SW 1271 (cell line): ENCODE results near the gene NUBPL.
"Not testable (repeated sequence)": the region's sequence is repeated elsewhere in the genome, so short reads cannot be mapped to it uniquely, and the experiment has no call there.

ENCODE experiments used
- DNase-seq, 2 experiments: peaks; one replicate each; lab custom pipeline; 2025; lab: John Stamatoyannopoulos, UW

The NUBPL gene

DNA sequence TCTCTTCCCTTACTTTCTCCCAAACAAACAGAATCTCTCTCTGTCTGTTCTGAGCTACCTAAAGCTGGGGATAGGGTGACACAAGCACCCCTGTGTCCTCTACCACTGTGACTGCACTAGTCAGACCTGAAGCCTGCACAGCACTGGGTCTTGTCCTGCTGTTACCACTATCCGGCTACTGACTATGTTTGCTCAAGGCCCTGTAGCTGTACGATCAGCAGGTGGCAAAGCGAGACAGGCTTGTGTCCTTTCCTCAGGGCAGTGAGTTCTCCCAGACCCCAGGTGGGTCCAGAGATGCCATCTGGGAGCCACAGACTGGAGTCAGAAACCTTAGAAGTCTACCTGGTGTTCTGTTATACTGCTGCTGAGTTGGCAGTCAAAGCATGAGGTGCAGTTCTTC, 116.4 kb downstream of the NUBPL start:
- no peak for DNase-seq

DNA sequence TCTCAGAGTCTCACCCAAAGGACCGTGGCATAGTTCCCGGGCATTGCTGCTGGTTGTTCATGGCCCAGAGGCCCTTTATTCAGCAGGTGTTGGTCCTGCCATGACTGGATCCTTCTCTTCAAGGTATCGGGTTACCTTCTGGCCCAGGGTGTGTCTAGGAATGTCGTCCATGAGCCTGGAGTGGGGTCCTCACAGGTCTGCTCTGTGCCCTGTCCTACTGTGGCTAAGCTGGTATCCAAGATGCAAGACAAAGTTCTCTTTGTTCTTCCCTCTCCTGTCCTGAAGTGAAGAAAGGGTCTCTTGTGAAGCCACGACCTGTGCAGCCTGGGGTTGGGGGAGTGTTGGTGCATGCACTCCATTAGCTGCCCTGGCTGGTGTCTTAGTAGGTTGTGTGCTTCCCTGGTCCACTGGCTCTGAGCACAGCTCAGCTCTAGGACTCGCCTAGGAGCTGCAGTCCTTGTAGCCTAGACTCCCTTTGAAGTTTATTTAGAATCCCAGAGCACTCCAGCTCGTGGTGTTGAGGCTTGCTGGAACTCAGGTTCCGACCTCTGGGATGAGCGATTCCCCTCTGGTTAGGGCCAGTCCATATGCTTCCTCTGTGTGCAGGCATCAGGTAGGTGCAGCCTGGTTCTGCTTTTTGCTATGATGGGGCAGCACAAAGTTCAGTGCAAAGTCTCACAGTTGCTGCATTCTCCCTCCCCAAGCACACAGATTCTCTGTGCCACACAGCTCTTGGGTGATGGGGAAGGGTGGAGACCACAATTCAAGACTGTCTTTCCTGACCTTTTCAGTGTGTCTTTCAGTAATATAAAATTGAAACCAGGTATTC, 117.4 kb downstream of the NUBPL start:
- DNase-seq: no peak

DNA sequence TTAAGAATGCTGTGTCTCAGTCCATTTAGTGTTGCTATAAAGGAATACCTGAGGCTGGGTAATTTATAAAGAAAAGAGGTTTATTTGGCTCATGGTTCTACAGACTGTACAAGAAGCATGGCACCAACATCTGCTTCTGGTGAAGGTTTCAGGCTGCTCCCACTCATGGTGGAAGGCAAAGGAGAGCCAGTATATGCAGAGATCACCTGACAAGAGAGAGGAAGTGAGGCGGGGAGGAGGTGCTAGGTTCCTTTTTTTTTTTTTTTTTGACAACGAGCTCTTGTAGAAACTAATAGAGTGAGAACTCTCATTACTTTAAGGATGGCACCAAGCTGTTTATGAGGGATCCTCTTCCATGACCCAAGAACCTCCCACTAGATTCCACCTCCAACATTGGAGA, 121.6 kb downstream of the NUBPL start:
- DNase-seq: no peak

DNA sequence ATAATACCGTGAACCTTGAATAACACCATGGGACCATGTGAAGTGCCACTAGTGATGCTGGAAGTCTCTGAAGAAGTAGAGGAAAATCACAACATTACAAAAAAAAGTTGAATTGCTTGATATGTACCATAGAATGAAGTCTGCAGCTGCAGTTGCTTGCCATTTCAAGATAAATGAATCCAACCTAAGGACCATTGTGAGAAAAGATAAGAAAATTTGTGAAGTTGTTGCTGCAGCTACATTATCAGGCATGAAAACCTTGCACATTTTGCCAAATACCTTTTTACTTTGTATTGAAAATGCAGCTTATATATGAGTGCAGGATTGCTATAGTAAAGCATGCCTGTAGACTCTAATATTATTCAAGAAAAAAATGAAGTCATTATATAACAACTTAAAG, 126.5 kb downstream of the NUBPL start:
- no peak for DNase-seq

DNA sequence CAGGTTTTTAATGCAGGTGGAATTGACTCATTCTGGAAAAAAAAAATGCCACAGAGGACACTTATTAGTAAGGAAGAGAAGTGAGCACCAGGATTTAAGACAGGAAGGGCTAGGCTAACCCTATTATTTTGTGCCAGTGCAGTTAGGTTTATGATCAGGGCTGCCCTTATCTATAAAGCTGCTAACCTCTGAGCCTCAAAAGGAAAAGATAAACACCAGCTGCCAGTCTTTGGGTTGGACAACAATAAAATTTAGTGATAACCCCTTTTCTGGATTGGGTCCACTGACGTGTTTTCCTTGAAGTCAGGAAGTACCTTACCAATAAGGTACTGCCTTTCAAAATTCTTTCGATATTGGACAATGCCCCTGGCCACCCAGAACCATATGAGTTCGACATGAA, 128.9 kb downstream of the NUBPL start:
- DNase-seq: no peak

DNA sequence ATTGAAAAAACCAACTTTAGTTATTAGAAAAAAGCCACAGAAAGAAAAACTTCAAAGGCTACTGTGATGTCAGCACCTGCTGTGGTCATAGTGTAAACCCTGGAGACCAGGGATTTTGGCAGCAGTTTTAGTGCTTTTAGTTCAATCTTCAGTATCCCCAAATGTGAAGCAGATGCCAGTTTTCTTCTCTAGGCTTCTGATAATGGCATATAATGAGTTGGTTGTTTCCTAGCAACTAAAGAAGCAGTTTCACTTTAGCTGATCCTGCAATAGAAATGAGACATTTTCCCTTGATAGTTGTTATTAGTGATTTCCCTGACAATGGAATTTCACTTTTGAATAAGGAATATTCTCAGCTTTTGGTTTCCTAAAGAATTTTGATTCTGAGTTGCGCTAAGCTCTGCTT, 131.2 kb downstream of the NUBPL start:
- no peak for DNase-seq

DNA sequence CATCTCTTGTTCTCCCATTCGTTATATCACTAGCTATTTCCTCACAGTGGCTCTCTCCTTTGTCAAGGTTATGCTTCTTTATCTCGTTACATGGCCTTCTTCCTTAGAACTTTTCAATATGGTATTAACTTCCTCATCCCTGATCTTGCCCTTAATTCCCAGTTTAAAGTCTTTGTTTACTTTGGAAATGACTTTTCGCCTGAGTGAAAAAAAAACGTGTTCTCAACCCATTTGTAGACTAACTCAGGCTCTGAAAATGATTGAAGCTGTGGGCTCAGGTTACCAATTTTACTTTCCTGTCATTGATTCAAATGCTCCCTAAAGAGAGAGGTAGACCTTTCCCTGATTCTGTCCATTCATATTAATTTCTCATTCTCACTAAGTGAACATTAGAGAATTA, 135.2 kb downstream of the NUBPL start:
- no peak for DNase-seq

DNA sequence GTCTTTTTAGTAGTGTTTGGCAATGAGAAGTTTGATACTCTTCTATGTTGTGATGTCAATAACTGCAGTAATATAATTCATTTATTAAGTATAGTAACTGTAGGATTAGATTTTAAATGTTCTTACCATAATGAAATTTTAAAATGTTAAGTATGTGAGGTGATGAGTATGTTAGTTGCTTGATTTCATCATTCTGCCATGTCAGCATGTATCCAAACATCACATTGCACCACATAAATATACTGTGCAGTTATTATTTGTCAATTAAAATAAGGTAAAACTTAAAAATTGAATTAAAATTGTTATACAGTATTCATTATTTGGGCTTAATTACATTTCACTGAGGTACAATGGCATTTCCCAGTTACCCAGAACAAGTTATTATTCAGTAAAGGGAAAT, 138.6 kb downstream of the NUBPL start:
- DNase-seq: no peak

DNA sequence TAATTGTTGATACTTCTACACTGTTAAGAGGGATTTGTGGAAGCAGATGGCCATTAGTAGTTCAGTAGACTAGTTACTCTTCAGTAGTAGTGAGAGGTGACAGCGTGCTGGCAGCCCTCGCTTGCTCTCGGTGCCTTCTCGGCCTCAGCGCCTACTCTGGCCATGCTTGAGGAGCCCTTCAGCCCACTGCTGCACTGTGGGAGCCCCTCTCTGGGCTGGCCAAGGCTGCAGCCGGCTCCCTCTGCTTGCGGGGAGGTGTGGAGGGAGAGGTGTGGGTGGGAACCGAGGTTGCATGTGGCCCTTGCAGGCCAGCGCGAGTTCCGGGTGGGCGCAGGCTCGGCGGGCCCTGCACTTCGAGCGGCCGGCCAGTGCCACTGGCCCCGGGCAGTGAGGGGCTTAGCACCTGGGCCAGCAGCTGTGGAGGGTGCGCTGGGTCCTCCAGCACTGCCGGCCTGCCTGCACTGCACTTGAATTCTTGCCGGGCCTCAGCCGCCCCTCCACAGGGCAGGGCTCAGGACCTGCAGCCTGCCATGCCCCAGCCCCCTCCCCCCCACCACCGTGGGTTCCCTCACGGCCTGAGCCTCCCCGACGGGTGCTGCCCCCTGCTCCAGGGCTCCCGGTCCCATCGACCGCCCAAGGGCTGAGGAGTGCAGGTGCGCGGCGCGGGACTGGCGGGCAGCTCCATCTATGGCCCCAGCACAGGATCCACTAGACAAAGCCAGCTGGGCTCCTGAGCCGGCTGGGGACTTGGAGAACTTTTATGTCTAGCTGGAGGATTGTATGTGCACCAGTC, 139.3 kb downstream of the NUBPL start:
- no peak for DNase-seq

DNA sequence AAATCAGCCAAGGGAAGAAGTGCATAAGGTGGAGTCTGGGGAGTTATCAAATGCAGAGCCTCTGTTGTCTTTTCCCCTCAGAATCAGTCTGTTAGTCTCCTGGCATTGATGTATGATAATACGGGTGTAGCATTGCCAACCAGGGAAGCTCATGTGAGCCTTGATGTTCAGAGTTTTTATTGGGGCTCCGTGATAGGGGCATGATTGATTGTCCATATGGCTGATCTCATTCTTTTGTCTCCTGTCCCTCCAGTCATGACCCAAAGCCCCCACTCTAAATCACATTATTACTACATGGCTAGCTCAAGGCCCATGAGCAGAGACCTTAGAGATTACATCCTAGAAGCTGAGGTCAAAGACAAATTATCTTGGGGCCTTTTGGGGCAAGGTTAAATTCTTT, 140.9 kb downstream of the NUBPL start:
- no peak for DNase-seq

DNA sequence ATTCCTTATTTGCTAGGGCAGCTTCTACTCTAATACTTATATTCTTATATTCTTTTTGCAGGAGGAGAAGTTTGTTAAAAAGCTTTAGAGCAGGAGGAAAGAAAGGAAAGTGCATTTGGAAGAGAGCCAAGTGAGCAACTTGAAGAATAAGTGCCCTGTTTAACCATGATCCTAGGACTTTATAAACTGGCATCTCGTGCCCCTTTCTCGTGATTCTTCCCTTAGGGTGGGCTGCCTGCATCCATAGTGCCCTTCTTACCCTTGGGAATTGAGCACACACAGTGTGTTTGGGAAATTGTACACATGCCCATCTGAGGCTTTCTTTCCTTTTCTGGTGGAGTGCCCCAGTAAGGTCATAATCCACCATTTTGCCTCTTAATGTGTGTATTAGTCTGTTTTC, 141.9 kb downstream of the NUBPL start:
- DNase-seq: no peak

DNA sequence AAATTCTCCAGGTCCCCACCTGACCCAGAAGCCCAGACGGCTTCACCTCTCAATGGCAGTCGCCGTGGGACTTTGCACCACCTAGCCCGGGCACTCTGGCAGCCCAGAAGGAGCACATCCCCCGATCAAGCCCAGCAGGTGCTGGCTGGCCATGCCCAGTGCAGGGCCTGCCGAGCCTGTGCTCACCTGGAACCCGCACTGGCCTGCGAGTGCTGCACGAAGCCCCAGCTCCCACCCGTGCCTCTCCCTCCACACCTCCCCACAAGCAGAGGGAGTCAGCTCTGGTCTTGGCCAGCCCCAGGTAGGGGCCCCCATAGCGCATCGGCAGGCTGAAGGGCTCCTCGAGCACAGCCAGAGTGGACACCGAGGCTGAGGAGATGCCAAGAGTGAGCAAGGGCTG, 144.5 kb downstream of the NUBPL start:
- no peak for DNase-seq

DNA sequence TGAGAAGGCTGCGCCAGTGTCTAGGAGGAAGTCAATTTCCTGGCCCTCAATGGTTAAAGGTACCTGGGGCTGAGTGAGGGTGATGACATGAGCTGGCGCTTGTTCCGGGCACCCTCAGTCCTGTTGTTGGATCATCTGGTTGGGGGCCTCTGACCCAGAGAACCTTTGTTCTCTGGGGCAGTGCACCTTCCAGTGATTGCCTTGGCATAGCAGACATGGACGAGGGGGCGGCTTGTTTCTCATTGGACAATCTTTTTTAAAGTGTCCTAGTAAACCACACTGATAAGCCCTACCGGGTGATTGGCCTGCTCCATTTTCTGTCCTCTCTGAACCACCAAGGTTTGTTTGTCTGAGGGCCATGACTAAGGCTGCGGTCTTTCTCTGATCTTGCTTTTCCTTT, 147.5 kb downstream of the NUBPL start:
- not testable (repeated sequence) for DNase-seq

DNA sequence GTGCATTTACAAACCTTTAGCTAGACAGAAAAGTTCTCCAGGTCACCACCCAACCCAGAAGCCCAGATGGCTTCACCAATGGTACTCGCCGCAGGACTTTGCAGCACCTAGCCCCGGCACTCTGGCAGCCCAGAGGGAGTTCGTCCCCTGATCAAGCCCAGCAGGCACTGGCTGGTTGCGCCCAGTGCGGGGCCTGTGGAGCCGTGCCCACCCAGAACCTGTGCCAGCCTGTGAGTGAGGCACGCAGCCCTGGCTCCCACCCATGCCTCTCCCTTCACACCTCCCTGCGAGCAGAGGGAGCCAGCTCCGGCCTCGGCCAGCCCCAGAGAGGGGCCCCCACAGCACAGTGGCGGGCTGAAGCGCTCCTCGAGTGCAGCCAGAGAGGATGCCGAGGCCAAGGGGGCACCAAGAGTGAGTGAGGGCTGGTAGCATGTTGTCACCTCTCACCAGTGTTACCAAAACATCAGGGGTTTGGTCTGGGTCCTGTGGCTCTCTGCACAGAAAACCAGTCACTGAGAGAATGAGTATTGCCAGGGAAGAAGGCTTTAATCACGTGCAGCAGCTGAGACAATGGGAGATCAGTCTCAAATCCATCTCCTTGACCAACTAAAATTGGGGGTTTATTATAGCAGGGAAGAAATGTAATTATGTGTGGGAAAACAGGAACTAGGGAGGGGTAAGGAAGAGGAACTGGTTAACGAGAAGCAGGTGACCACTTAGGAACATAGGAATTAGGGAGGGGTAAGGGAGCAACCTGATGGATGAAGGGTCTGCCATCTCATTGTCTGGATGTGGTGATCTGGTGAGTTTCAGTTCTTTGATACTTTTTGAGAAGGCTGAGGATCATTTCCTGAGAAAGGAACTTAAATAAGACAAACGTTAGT, 151.3 kb downstream of the NUBPL start:
- no peak for DNase-seq

DNA sequence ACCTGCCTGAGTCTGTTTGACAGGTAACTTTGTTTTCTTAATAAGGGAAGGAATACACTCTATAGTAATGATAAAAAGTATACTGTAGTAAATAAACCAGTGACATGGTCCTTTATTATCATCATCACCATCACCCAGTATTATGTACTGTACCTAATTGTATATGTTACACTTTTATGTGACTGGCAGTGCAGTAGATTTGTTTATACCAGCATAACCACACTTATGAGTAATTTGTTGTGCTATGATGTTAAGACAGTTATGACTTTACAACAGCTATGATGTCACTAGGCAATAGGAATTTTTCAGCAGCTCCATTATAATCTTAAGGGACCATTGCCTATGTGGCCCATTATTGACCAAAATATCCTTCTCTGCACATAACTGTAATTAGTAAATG, 155.0 kb downstream of the NUBPL start:
- no peak for DNase-seq

DNA sequence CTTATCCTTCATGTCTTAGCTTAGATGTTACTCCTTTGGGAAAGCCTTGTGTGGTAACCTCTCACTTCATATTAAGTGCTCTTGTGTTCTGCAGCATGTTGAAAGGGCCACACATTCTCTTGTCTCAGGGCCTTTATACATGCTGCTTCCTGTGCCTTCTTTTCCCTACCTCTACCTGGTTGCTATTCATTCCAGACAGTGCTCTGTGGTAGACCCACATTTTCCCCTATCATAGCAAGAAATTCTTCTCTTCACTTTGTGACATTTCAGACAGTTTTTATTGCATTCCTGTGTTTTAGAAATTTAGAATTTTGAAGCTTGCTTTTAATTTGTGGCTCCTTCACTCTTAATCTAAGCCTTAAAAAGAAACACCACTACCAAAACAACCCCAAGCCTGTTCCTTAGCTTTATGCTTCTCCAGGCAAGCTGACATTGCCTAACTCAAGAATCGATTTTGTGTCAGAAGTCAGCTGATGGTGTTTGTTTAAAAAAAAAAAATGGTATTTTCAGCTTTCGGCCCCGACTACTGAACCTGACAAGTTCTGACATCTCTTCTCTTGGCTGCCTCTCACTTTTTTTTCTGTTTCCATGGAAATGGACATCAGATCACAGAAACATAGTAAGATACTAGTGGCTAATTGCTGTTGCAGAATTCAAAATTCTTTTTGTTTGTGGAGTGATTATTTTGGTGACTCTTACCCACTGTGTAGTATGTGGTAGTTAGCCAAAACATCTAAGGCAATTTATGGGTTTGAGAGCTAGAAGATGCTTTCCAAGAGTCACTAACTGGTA, 156.3 kb downstream of the NUBPL start:
- no peak for DNase-seq

DNA sequence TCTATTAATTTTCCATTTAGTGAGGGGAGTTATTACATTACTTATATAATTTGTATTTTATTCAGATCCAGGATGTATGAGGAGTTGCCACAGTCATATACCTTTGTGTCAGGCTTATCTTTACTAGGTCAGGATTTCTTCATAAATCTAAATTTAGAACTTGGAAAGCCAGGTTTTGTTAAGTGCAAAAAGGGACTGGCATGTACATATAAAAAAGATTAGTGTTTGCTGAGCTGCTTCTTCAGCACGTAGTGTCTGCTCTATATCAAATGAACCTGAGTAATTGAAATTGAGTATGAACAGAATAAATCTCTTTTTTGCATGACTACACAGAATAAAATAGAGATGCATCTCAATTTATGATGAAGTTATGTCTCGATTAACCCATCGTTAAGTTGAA, 157.4 kb downstream of the NUBPL start:
- DNase-seq: no peak

DNA sequence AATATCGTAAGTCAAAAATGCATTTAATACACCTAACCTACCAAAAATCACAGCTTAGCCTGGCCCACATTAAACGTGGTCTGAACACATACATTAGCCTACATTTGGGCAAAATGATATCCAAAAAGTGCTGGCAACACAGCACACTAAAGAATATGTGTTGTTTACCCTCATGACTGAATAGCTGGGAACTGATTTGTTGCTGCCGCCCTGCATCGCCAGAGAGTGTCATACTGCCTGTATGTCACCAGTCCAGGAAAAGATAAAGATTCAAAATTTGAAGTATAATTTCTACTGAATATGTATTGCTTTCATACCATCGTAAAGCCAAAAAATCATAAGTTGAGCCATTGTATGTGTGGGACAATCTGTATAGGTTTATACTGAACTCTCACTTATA, 157.8 kb downstream of the NUBPL start:
- no peak for DNase-seq

DNA sequence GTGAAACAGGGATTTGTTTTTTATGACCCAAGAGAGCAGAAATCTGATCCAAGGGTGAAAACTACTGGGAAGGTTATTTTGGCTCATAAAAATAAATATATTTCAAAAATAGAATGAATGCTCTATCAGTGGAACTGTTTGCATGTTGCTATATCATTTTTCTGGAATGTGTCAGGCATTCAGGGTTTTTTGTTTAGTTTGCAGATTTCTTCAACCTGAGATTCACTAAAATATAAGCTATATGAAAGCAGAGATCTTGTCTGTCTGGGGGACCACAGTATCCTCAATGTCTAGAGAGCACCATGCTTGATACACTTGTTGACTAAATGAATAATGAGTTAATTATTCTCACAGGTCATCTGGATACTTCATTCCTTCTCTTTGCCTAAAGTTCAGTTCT, 165.1 kb downstream of the NUBPL start:
- no peak for DNase-seq

DNA sequence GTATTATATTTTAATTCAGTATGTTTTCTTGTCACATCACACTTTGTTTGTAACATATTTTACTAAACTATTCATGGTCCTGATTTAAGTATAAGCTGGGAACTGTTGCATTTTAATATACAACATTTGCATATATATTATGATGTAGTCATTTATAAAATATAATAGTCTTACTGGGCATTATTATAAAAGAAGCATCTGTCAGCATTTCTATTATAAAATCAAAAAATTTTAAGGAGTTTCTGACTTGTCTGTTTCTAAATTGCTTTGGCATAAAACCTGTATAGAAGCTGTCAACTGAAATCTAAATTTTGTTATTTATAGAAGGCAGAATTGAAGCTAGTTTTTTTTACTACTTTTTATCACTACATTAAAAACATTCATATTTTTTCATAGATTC, 166.6 kb downstream of the NUBPL start:
- no peak for DNase-seq

DNA sequence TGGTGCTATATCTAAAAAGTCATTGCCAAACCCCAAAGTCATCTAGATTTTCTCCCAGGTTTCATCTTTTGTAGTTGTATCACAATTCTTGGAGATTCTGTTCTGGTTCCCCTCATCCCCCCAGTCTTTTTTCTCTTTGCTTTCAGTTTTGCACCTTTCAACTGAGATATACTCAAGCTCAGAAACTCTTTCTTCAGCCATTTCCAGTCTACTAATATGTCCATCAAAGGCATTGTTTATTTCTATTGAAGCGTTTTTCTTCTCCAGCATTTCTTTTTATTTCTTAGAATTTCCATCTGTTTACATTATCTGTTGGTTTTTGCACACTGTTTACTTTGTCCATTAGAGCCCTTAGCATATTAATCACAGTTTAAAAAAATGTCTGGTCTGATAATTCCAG, 179.5 kb downstream of the NUBPL start:
- no peak for DNase-seq

DNA sequence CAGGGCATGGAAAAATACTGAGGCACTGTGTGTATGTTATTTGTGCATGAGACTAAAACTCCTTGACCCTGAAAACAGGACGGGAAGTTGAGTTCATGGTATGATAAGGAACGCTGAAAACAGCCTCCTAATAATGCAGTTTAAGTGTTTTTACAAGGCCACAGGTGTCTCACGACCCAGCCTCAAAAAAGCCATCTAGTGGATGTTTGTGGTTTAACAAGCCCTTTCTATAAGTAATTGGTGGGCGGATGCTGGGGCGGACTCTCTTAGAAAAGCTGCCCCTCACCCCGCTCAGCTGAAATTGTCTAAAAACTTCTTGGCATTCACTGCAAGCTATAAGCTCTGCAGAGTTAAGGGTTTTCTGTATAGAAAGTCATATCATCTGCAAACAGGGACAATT, 184.5 kb downstream of the NUBPL start:
- DNase-seq: no peak
